HFF-Myc (cell line): ENCODE measurements around the gene NTMT1.
"Not testable (repeated sequence)": the region's sequence is repeated elsewhere in the genome, so short reads cannot be mapped to it uniquely, and the experiment has no call there.

Experiments
- DNase-seq: peaks from one replicate; pipeline ENCODE4 v3.0.0-alpha.2; 2011; ENCODE audit warnings: low read depth; ENCODE audit errors: extremely low read depth
- H3K4me3 ChIP-seq: replicated peaks from 2 replicates; pipeline ENCODE4 v1.5.1; 2011; ENCODE audit warnings: low read depth, mild to moderate bottlenecking, control low read depth, low read length
- TF ChIP-seq, protein P1 (sequence below): IDR thresholded peaks from 2 replicates; pipeline ENCODE4 v1.5.1; 2012; ENCODE audit warnings: mild to moderate bottlenecking, low read depth, low read length, control low read depth; ENCODE audit errors: missing control alignments

Gene NTMT1

DNA sequence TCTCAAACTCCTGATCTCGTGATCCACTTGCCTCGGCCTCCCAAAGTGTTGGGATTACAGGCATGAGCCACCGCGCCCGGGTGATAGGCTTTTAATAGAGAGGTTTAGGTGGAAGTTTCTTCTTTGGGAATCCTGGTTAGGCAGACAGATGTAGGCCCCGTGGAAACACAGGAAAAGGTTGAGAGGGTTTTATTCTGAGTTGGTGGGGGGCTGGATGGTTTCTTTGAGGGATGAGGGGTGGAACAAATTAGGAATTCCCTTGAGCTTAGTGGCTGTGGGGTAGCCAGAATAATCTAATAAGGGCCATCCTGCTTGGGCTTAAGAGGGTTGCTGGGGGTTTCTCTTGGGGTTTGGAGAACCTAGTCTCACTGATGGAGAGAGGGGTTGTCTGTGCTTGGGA, 35.5 kb upstream of the NTMT1 start:
- no peak overlapping the region for H3K4me3 ChIP-seq
- DNase-seq, result no peak
- TF ChIP-seq, protein P1, sequence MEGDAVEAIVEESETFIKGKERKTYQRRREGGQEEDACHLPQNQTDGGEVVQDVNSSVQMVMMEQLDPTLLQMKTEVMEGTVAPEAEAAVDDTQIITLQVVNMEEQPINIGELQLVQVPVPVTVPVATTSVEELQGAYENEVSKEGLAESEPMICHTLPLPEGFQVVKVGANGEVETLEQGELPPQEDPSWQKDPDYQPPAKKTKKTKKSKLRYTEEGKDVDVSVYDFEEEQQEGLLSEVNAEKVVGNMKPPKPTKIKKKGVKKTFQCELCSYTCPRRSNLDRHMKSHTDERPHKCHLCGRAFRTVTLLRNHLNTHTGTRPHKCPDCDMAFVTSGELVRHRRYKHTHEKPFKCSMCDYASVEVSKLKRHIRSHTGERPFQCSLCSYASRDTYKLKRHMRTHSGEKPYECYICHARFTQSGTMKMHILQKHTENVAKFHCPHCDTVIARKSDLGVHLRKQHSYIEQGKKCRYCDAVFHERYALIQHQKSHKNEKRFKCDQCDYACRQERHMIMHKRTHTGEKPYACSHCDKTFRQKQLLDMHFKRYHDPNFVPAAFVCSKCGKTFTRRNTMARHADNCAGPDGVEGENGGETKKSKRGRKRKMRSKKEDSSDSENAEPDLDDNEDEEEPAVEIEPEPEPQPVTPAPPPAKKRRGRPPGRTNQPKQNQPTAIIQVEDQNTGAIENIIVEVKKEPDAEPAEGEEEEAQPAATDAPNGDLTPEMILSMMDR, result no peak

DNA sequence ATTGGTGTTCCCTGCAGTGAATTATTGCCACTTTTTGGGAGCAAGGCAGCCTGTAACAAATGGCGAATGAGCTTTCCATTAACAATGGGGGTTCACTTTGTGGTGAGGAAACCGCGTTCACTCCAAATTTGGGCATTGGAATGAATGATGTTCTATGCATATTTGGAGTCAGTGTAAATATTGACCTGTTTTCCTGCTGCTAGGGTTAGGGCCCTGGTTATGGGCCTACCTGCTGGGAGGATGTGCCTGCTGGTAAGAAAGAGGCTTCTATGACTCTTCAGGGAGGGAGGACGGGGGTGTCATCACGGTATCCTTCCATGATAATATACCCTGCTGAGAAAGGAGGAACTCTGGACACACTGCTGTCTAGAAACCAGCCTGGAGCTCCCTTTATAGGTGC, 34.0 kb upstream of the NTMT1 start:
- H3K4me3 ChIP-seq, result no peak overlapping the region
- TF ChIP-seq, protein P1, result no peak
- DNase-seq, result no peak

DNA sequence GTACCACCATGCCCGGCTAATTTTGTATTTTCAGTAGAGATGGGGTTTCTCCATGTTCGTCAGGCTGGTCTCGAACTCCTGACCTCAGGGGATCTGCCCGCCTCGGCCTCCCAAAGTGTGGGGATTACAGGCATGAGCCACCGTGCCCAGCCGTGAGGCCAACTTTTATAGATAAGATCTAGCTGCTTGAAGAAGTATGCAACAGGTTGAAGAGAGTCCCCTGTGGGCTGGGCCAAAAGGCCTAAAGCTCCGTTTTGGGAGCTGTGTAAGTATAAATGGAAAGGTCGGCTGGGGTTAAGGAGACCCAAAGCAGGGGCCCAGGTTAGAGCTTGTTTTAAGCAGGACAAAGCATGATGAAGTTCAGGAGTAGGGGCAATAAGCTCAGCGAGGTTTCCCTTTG, 33.2 kb upstream of the NTMT1 start:
- not testable (repeated sequence) for H3K4me3 ChIP-seq, DNase-seq

DNA sequence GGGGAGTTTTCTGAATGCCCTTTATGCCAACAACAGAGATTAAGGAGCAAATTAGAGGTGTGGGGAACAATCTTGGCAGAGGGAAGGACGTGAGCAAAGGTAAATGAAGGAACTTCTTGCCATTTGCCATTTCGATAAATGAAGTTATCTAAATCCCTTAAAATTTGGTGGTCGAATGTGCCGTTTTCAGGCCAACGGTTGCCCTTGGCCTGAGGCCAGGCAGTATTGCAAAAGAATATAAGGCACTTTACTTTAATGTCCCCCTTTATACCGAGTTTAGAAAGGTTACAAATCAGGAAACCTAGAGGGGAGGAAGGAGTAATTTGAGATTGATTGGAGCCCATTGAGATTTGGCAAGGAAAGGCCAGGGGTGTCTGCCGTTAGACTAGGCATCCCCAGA, 31.3 kb upstream of the NTMT1 start:
- DNase-seq, result no peak
- H3K4me3 ChIP-seq, result no peak overlapping the region
- TF ChIP-seq, protein P1, result no peak

DNA sequence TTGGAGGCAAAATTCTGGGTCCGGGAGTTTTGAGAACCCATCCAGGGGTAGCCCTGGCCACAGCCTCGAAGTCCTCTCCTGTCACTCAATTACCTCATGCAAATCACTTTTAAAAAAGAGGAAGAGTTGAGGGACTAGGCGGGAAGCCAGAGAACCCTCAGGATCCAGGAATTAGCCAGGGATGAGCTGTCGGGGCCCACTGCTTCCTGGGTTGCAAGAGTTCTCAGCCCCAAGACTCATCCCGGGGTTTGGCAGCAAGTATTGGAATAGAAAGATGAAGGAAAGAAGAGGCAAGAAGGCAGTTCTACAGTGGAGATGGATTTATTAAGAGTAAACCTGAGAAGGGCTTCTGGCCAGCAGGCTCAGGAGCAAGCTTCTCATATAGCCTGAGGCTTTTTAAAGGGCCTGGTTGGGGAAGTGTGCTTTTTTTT, 30.6 kb upstream of the NTMT1 start:
- TF ChIP-seq, protein P1, result no peak
- no peak overlapping the region for H3K4me3 ChIP-seq
- DNase-seq, result no peak

DNA sequence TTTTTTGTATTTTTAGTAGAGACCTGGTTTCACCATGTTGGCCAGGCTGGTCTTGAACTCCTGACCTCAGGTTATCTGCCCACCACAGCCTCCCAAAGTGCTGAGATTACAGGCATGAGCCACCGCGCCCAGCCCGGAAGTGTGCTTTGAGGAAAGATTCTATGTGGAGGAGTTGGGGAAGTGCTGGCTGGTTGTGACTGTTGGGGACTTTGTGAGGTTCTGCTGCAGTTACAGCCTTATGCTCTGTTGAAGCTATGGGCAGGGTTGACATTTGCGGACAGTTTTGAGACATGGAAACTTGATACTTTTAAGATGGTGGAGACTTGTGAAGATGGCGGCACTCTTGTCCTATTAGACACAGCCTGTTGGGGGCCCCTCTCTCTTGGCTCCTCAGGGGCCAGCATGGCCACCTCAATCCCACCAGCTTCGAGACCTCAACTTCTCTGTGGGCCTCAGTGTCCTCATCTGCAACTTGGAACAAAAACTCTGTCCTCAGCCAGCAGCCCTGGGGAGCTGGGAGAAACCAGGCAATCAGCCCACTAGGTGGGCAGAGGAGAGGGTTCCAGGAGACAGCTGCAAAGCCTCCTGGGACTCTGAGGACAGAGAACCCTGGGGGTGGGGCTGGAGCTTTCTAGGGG, 29.9 kb upstream of the NTMT1 start:
- TF ChIP-seq, protein P1, result no peak
- H3K4me3 ChIP-seq, result peak overlapping the region; percentile 53
- no peak for DNase-seq

DNA sequence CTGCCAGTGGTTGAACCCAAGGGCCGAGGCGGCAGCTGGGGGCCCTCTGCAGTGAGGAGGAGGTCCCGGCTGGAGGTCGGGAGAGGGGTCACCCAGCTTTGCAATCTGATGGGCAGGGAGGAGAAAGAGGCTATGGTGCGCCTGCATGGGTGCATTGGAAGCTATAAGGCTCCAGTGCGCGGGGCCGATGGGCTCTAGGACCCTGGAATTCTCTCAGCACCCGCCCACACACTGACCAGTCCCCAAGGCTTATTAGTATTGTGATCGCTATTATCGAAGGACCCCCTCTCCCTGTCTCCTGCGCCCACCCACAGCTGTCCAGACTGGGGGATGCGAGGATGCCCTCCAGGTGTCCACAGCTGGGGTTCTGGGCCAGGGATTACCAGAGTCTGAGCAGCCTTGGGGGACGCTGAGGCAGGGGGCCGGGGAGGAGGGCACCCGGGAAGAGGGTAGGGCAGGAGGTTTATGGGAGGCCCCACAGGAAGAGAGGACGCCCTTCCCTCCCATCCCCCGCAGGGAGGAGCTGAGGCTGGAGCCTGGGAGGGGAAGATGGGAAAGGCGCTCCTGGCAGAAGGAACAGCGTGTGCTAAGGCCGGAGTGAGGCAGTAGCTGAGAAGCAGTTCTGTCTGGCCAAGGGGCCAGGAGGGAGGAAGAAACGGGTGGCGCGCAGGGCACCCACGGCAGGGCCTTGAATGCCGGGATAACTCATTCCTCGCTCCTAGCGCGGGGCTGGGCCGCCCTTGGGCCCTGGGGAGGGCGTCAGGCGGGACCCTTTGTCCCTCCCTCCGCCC, 29.2 kb upstream of the NTMT1 start:
- H3K4me3 ChIP-seq, result peak overlapping the region; percentile 53
- no peak for DNase-seq
- TF ChIP-seq, protein P1, result no peak
